SIG-M5 treated with dmso at 0.1 percent for 504 hours (cell line): Measurements from ENCODE around the gene SLC23A2.
A peak's percentile ranks its signal among the peaks of the same experiment; 100 is the strongest.
"Not testable (repeated sequence)": the region's sequence is repeated elsewhere in the genome, so short reads cannot be mapped to it uniquely, and the experiment has no call there.

ENCODE experiments used
- DNase-seq: peaks from one replicate; lab custom pipeline; 2025; ENCODE audit not compliant: unreplicated experiment; lab: John Stamatoyannopoulos, UW

SLC23A2 gene

DNA sequence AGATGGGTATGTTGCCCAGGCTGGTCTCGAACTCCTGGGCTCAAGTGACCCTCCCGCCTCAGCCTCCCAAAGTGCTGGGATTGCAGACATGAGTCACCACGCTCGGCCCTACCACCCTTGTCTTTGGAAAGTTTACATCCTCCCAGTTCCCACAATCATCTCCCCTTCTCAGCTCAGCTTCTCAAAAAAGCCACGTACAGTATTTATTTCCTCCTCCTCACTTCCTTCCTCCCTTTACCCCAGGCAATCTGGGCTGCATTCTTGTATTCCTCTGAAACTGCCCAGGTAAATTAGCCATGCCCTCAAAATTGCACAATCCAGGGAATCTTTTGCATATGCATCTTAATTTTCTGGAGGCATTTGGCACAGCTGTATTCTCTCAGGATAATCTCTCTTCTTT lies 7.4 kb upstream of the SLC23A2 start:
- DNase-seq = peak; percentile 64

DNA sequence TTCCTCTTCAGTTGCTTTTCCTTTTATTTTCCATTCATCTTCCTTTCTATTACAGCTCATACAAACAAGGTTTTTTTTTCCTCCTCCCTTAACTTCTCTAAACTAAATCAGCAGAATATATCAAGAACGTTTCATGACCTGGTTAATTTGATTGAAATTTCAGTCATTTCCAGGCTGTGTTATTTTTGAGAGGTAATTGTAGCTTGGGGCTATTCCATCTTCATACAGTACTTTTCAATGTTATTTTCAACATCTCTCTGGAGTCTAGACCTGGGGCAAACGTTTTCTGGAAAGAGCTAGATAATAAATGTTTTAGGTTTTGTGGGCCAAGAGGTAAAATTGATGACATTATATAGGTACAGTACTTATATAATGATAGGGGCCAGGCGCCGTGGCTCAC lies 4.0 kb upstream of the SLC23A2 start:
- no peak for DNase-seq

DNA sequence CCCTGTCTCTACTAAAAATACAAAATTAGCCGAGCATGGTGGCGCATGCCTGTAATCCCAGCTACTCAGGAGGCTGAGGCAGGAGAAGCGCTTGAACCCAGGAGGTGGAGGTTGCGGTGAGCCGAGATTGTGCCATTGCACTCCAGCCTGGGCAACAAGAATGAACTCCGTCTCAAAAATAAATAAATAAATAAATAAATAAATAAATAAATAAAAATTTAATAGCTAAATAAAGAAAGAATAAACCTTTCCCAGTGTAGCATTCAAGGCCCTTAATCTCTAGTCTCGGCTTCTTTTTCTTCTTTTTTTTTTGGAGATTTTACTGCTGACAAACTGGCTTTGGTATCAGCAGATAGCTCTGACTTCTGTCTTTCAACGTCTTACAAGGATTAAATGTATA lies 3.5 kb upstream of the SLC23A2 start:
- DNase-seq = not testable (repeated sequence)

DNA sequence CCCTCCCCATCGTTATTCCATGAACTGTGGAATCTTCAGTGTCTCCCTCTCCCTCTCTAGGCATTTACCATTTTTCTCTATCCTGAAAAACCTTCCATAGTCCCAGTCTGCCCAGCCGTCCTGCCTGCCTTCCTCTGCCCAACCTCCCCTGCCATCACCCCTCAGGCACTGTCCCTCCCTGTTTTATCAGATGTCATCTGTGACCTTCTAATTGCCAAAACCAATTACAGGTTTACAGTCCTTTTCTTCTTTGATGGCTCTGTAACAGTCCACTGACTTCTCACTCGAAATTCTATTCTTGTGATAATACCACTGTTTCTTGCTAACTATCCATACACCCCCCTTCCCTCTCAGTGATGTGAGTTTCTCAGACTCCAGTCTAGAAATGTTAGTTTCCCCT lies 2.3 kb upstream of the SLC23A2 start:
- no peak for DNase-seq

DNA sequence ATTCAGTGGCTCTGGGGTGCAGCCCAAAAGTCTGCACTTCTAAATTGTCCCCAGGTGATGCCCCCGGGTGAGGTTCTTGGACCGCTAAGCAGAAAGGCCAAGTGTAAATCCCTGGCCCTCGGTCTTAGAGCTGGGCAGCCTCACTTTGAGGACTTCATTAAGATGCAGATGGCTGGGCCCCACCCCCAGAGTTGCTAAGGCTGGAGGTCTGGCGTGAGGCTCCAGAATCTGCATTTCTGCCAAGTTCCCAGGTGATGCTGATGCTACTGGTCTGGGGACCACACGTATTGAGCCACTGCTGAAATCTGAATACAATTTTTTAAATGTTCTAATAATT lies 735 bp upstream of the SLC23A2 start:
- DNase-seq = no peak

DNA sequence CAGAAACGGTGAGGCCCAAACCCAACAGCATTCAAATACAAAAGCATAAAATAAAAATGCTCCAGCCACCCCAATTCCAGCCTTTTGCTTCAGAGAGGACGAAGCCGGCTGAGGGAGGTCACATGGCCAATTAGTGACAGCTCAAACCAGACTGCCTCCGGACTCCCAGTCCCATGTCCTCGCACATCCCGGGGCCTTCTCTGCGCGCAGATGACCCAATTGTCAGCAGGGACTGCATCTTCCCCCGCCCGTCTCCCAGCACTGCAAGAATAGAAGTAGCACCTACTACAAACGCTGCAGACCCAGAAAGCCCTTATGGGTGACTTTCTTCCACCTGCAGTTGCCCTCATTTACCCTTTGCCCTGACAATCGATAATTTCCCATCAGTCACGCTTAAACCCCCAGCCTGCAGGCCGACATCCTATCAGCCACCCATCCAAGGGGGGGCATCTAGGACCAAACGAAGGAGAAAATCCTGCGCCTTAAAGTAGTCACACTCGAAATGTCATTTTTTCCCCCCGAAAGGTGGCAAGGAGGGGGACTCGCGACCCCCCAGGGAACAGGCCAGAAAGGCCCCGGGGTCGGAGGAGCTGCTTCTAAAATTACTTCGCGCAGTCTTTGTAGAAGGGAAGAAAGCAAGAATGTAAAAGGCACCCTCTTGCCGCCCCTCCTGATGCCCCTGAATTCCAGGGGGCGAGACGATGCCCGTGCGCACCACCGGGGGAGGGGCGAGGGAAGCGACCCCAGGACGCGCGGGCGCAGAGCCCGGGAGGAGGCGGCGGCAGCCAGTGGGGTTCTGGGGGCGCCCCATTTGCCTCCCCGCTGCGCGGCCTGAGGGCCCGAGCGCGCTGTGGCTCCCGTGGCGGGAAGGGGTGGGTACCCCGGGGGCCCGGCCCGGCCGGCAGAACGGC lies 792 bp downstream of the SLC23A2 start:
- peak; percentile 29 for DNase-seq

DNA sequence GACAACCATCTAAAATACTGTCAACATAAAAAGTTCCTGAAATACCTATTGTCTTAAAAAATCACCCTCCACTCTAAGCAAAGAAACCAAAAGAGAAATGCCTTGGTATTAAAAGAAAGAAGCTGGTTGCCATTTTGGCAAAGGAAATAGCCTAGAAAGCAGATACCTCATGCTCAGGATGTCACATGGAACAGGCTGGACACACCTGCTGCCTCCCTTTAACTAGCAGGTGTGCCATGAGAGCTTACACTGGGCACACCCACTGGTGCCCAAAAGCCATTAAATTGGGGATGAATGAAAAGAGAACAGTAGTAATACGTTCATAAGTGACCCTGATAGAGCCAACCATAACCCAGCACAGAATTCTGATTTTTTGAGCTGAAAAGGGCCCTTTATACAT lies 1.5 kb downstream of the SLC23A2 start:
- DNase-seq = no peak

DNA sequence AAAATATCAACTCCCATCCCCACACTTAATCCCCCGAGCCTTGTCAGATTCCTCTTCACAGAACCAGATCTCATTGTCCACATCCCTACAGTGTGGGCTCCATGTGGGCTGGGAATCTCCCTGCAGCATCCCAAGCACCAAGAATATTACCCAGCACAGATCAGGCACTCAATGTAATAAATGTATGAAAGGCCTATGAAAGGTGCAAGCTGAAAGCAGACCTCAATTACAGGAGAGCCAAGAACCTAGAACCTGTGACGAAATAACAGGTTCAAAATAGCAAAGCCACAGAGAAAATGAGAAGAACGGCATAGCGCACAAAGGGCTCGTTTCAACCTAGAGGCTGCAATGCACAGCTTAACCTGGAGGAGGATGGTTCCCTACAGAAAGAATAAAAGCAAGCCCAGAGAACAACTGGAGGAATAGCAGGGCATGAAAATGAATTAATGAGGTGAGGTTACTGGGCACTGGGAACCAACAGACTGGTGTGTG lies 3.1 kb downstream of the SLC23A2 start:
- DNase-seq = peak; percentile 78

DNA sequence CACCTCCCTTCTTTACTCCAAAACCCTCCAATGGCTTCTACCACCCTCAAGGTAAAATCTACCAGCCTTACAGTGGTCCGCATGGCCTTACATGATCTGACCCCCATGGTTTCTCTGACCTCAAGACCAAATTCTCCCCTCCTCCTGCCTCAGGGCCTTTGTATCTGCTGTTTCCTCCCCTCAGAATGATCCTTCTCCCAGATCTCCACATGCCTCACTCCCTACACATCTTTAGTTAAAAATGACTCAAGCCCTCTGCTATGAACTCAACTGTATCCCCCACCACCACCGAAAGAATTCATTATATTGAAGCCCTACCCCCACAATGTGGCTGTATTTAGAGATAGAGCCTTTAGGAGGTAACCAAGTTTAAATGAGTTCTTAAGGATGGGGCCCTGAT lies 4.1 kb downstream of the SLC23A2 start:
- no peak for DNase-seq

DNA sequence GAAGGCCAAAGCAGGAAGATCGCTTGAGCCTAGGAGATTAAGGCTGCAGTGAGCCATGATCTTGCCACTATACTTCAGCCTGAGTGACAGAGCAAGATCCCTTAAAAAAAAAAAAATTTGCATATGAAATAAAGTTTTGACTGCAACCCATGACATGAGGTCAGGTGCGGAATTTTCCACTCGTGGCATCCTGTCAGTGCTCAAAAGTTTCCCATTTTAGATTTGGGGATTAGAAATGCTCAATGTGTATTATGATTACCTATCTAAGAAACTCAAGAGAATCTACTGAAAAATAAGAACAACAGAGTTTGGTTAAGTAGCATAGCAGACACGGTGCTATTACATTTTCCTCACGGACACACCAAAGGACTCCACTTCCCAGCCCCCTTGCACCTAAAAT lies 11.7 kb downstream of the SLC23A2 start:
- no peak for DNase-seq

DNA sequence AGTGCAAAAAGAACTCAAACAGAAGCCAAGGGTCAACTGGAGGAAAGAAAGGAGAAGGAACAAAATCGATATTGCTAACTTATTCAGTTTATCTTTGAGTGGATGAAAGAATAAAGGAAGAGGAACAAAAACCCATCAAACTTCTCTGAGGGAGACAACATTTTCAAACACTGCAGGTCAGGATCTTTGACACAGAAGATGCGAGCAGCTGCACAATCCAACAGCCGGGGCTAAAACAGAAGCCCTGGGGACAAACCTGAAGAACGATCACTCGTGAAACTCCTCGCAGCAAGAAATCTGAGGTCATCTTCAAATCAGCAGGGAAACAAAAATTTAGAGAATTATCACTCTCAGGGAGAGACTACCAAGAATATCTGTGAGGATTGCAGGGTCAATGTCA lies 14.2 kb downstream of the SLC23A2 start:
- no peak for DNase-seq

DNA sequence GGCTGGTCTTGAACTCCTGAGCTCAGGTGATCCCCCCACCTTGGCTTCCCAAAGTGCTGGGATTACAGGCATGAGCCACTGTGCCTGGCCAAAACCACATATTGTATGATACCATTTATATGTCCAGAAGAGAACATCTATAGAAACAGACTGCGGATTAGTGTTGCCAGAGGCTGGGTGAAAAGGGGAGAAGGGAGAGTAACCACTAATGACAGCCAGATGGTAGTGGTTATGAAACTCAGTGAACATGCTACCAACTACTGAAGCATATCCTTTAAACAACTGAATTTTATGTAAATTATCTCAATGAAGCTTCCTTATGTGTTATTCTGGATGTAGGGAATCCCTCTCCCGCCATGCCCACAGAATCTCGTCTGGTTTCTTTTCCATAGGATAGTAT lies 15.7 kb downstream of the SLC23A2 start:
- DNase-seq = no peak

DNA sequence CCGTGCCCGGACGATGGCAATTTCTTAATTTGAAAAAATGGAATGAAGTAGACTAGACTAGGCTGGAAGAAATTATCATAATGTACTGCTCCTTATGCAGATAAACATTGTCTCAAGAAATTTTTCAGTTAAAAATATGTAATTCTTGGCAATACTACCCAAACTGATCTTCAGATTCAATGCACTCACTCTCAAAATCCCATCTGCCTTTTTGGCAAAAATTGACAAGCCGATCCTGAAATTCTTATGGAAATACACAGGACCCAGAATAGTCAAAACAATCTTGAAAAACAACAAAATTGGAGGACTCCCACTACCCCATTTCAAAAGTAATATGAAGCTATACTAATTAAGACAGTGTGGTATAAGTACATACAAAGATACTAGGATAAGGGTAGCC lies 19.0 kb downstream of the SLC23A2 start:
- DNase-seq = no peak

DNA sequence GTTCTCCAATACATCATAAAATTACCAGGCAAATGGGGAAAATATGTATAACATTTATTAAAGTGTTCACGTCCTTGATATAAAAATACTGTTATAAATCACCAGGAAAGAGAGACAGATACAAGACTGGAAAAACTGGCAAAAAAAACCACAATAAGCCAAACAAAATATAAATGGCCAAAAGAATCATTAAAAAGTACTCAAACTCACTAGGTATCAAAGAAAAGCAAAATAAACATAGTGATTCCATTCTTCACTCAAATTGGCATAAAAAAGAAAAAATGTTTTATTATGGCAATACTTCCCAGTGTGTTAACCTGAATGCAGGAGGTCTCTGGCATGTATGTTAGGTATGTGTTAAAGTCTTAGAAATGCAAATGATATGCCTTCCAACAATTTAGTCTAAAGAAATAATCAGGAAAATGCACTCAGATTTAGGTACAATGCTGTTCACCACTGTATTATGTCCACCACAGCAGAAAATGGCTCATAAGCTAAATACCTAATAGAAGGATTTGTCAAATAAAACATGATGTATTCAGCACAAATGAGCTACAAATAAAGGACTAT lies 21.4 kb downstream of the SLC23A2 start:
- DNase-seq = no peak

DNA sequence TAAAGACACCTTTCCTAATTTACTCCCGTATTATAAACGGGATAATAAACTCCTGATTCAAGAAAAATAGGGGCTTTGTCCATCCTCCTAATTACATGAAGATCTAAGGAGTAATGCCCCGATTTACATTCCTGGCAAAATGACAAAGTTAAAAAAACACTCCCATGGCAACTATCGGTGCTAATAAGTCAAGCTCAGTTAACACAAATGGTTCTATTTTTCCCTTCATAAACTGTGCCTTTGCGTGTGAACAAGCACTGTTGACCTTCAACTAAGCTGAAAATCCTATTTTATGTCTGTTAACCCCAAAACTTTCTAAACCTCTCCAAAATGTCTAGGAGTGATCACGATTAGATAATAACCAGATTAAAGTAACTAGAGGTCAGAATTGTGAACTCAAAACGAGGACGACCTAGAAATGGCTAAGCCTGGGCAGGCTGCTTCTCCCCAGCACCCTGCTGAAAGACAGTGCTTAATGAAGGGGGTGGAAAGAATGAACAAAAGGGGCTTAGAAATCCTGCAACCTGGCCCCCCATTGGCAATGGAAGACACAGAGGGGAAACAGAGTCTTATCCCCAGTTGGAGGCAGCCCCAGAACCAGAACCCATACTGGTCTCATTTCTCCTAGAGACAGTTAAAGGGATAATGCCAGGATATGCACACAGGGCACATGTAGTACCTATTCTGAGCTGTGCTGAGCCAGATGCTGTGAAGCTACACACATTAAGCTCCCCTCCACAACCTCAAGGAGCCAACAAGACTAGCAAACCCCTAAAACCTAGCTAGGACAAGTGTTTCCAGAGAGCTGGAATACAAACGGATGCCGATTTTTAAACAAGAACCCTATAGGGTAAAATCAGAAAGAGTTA lies 23.0 kb downstream of the SLC23A2 start:
- DNase-seq = no peak

DNA sequence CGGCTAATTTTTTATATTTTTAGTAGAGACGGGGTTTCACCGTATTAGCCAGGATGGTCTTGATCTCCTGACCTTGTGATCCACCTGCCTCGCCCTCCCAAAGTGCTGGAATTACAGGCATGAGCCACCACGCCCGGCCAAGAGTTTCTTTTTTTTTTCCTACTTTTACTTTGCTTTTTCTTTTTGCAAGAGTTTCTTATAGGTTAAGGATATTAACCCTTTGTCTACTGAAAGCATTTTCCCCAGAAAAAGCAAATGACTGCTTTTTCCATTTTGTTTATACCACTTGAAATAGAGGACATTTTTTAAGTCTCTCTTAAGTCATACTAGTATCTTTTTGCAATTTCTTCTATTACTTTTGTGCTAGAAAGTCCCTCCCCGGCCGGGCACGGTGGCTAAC lies 25.3 kb downstream of the SLC23A2 start:
- DNase-seq = not testable (repeated sequence)

DNA sequence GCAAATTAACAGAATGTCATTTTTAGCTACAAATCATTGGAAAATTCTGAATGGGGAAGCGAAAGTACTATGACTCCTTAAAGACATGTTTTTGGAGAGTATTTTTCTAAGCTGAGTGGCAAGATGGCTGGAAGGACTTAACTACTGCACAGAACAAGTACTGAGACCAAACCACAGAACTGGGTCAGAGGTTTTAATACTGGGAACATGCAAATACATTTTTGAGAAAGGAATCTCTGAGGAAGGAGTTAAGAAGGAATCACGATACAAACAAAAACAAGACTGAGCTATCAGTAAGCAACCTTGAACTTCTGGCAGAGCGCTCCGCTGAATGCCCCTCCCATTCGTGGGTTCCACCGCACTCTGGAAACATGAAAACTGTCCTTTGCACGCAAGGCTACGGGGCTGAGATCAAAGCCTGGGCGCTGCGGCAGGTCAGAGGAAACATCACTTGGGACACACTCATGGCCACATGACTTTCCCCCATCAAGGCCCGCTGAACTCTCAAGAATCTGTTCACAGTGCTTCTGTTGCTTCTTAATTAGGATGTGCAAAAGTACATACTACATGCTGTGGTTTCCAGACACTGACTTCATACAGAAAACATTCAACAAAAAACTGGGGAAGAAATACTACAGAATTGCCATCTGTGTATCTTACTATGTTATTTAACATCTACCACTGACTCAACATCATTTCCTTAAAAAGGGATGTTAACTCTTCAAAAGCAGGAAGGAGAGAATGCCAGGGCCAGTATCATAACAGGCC lies 27.8 kb downstream of the SLC23A2 start:
- DNase-seq = peak; percentile 84

DNA sequence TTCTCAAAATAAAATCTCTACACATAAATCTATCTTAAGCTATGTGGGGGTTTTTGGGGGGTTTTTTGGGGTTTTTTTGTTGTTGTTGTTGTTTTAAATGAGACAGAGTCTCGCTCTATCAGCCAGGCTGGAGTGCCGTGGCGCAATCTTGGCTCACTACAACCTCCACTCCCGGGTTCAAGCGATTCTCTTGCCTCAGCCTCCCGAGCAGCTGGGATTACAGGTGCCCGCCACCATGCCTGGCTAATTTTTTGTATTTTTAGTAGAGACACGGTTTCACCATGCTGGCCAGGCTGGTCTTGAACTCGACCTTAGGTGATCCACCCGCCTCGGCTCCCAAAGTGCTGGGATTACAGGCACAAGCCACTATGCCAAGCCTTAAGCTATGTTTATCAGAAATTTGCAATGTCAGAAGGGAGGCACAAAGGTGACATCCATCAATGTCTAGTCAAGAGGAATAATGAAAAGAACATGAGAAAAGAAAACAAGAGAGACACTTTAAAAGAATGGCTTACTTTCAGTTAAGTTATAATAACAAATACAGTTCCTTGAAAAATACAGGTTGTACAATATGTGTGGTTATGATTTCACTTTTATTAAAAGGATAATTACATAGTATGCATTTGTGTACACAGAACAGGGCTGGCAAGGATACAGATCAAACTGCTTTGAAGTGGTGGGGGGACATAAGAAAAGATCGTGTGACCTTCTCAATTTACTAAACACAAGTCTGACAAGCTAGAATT lies 28.6 kb downstream of the SLC23A2 start:
- peak; percentile 57 for DNase-seq

DNA sequence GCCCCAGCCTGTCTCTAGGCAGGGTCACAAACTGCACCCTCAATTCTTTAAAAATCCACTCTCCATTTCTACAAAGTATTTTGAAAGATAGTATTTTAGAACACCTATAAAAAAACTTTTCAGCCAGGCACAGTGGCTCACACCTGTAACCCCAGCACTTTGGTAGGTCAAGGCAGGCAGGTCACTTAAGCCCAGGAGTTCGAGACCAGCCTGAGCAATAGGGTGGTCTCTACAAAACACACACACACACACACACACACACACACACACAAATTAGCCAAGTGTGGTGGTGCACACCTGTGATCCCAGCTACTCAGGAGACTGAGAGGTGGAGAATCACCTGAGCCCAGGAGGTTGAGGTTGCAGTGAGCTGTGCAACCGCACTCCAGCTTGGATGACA lies 30.2 kb downstream of the SLC23A2 start:
- DNase-seq = no peak

DNA sequence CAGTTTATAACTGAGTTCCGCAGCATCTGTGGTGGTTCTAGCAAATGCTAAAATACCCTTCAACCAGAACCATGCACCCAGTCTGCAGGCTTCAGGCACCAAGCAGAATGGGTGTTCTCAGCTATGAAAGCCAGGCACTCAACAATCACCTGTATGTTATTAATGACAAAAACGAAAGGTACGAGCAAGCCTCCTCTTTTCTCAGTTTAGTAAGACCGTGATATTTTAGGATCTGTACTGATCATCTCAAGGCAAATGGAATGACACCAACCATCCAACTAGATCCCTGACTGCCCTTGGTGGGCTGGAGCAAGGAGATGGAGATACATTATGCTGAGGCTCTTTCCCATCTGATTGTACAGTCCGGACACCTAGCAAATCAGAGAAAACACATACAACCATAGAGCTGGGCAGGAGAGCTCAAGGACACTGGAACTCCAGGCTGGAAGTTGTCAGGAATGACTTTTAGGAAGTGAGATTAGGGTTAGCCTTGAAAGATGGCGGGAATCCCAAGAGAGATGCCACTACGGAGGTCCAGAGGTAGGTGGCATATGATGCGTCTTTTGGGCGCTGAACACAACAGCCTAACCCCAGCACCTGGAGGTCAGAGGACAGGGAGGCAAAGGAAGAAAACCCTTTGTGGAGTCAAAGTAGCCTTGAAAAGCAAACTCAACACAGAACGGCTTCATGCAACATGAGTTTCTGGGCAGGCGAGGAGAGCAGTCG lies 33.4 kb downstream of the SLC23A2 start:
- no peak for DNase-seq
